Loucy (cell line): ENCODE measurements around the gene CACHD1.

Experiments used
- H2AFZ ChIP-seq: fragments of 200-600 bp; sonication (generic); 2 replicates; pipeline ENCODE4 v1.6.0; 2016; ENCODE audit warnings: antibody characterized with exemption, mild to moderate bottlenecking, low read length, moderate library complexity
- H3F3A ChIP-seq: fragments of 200-600 bp; 2 replicates; pipeline ENCODE4 v1.6.0; 2016; ENCODE audit warnings: antibody characterized with exemption, low read depth, mild to moderate bottlenecking
- H3K27me3 ChIP-seq: fragments of 200-600 bp; sonication (generic); 2 replicates; pipeline ENCODE4 v1.6.1; 2014; ENCODE audit warnings: low read length, mild to moderate bottlenecking; ENCODE audit not compliant: insufficient read depth, poor library complexity, severe bottlenecking
- H3K36me3 ChIP-seq: fragments of 200-600 bp; sonication (generic); 2 replicates; pipeline ENCODE4 v1.6.1; 2016; ENCODE audit warnings: low read length; ENCODE audit not compliant: insufficient read depth
- H3K4me1 ChIP-seq: fragments of 200-600 bp; sonication (generic); 2 replicates; pipeline ENCODE4 v1.5.1; 2014; ENCODE audit warnings: low read length, mild to moderate bottlenecking; ENCODE audit not compliant: insufficient read depth, poor library complexity, severe bottlenecking
- H3K4me2 ChIP-seq: fragments of 200-600 bp; sonication (generic); 2 replicates; pipeline ENCODE4 v1.6.0; 2014; ENCODE audit warnings: antibody characterized with exemption, low read length, low read depth, mild to moderate bottlenecking; ENCODE audit not compliant: poor library complexity, severe bottlenecking
- H3K4me3 ChIP-seq: fragments of 200-600 bp; sonication (generic); 2 replicates; pipeline ENCODE4 v1.5.1; 2014; ENCODE audit warnings: low read length, mild to moderate bottlenecking, mixed read lengths; ENCODE audit not compliant: poor library complexity, severe bottlenecking
- H3K79me2 ChIP-seq: fragments of 200-600 bp; sonication (generic); 2 replicates; pipeline ENCODE4 v1.6.1; 2014; ENCODE audit warnings: low read length; ENCODE audit not compliant: insufficient read depth
- H3K9ac ChIP-seq: fragments of 200-600 bp; sonication (generic); 2 replicates; pipeline ENCODE4 v1.6.0; 2014; ENCODE audit warnings: mild to moderate bottlenecking, low read depth, low read length, moderate library complexity; ENCODE audit not compliant: poor library complexity, severe bottlenecking
- H3K9me2 ChIP-seq: fragments of 200-600 bp; sonication (generic); replicated peaks from 2 replicates; pipeline ENCODE4 v1.6.1; 2016; ENCODE audit warnings: low read depth, low read length, mixed read lengths
- H3K9me3 ChIP-seq: fragments of 200-600 bp; sonication (generic); 2 replicates; pipeline ENCODE4 v1.6.1; 2014; ENCODE audit warnings: mild to moderate bottlenecking, antibody characterized with exemption, low read length, low read depth; ENCODE audit not compliant: insufficient read depth
- H4K20me1 ChIP-seq: fragments of 200-600 bp; sonication (generic); 2 replicates; pipeline ENCODE4 v1.6.0; 2014; ENCODE audit warnings: antibody characterized with exemption, low read length, mild to moderate bottlenecking; ENCODE audit not compliant: insufficient read depth, poor library complexity, severe bottlenecking
- CTCF ChIP-seq: fragments of 200-600 bp; sonication (generic); conservative IDR thresholded peaks from 2 replicates; pipeline ENCODE4 v1.5.1; 2014; ENCODE audit warnings: mild to moderate bottlenecking, antibody characterized with exemption, low read length
- EZH2phosphoT487 ChIP-seq: fragments of 200-600 bp; IDR thresholded peaks from 2 replicates; pipeline ENCODE4 v1.6.1; 2018; ENCODE audit warnings: antibody characterized with exemption, mild to moderate bottlenecking, moderate library complexity, borderline replicate concordance

CACHD1 gene

DNA sequence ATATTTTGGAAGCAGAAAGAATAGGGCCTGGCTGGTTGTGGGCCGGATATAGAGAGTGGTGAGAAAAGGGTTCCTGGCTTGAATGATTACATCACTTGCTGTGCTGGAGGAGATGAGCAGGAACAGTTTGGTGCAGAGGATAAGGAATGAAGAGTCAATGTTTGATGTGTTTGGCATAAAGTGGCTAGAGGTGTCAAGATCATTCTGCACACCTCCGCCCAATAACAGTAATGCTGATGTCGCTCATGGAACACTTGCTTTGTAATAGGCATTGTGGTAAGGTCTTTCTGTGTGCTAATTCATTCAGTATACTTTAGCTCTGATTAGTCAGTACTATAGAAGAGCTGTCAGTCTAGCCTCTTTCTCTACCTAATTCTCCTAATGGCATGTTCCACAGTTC, 226.9 kb downstream of the CACHD1 start:
- Histone ChIP-seq H3K9ac (no peak overlapping the region), H3K36me3 (peaks cover 9% of the 10 kb centered on the region; the same call in 1 of the 2 replicates), H4K20me1 (no peaks in the 10 kb centered on the region), H3K4me1 (no peaks in the 10 kb centered on the region), H3K79me2 (no peaks in the 10 kb centered on the region), H2AFZ (no peak overlapping the region), H3K4me2 (no peak overlapping the region), H3F3A (no peaks in the 10 kb centered on the region), H3K9me3 (no peaks in the 10 kb centered on the region), H3K27me3 (no peaks in the 10 kb centered on the region), H3K9me2 (no peaks in the 10 kb centered on the region), H3K4me3 (no peak overlapping the region)
- TF ChIP-seq EZH2phosphoT487 (no peak), CTCF (no peak)

- Histone ChIP-seq H3K4me3 (no peak overlapping the region), H3K9ac (no peak overlapping the region), H3K27me3 (no peaks in the 10 kb centered on the region), H3K79me2 (no peaks in the 10 kb centered on the region), H3K4me1 (no peaks in the 10 kb centered on the region), H3K36me3 (no peaks in the 10 kb centered on the region), H3K9me2 (no peaks in the 10 kb centered on the region), H3F3A (no peaks in the 10 kb centered on the region), H2AFZ (no peak overlapping the region), H3K9me3 (no peaks in the 10 kb centered on the region), H3K4me2 (no peak overlapping the region), H4K20me1 (no peaks in the 10 kb centered on the region)
- TF ChIP-seq EZH2phosphoT487: no peak
- no peak for TF ChIP-seq CTCF
Observed at GRCh38 chr1:64699327-64699726, 229.4 kb downstream of the CACHD1 start.

GRCh38 chr1:64701071-64701470, 231.1 kb downstream of the CACHD1 start:
- Histone ChIP-seq H4K20me1 (no peaks in the 10 kb centered on the region), H3K27me3 (no peaks in the 10 kb centered on the region)
- TF ChIP-seq CTCF (no peak), EZH2phosphoT487 (no peak)

More at GRCh38 chr1:64701071-64701470, 231.1 kb downstream of the CACHD1 start:
- no peaks in the 10 kb centered on the region for H3K4me1 ChIP-seq
- H3K4me2 ChIP-seq: no peak overlapping the region
- H3F3A ChIP-seq: no peaks in the 10 kb centered on the region
- H3K9ac ChIP-seq: no peak overlapping the region
- no peaks in the 10 kb centered on the region for H3K9me2 ChIP-seq
- H3K9me3 ChIP-seq: no peaks in the 10 kb centered on the region
- H2AFZ ChIP-seq: no peak overlapping the region
- H3K79me2 ChIP-seq: no peaks in the 10 kb centered on the region
- H3K36me3 ChIP-seq: no peaks in the 10 kb centered on the region
- no peak overlapping the region for H3K4me3 ChIP-seq
